ENCODE results near the gene GRM5.
A peak's percentile ranks its signal among the peaks of the same experiment; 100 is the strongest.
"Not testable (repeated sequence)": the region's sequence is repeated elsewhere in the genome, so short reads cannot be mapped to it uniquely, and the experiment has no call there.

Gene GRM5

GRCh38 chr11:89065651-89066201, at the start of gene GRM5:
Gene GRM5 (minus strand): TSS chr11:89065982. CDS start chr11:89047872, 18,110 bp downstream.
- peak in 1 of 2 experiments; percentile 56 for DNase-seq

- peak; percentile 6 to 39 for DNase-seq
Observed at GRCh38 chr11:89097956-89098355, 32.2 kb upstream of the GRM5 start.

- DNase-seq: not testable (repeated sequence)
Observed at GRCh38 chr11:89093806-89094205, 28.0 kb upstream of the GRM5 start.

- not testable (repeated sequence) for DNase-seq
Observed at GRCh38 chr11:89084951-89085350, 19.2 kb upstream of the GRM5 start.

- DNase-seq: not testable (repeated sequence)
Observed at GRCh38 chr11:89070911-89071310, 5.1 kb upstream of the GRM5 start.

GRCh38 chr11:89067264-89067663, 1.5 kb upstream of the GRM5 start:
- no peak for DNase-seq

GRCh38 chr11:89065066-89065465, 716 bp downstream of the GRM5 start:
- DNase-seq: peak in 1 of 2 experiments; percentile 36

GRCh38 chr11:89063481-89063951, 2.3 kb downstream of the GRM5 start:
- peak; percentile 37 to 79 for DNase-seq

- peak; percentile 62 to 65 for DNase-seq
Observed at GRCh38 chr11:89062771-89063298, 2.9 kb downstream of the GRM5 start.

GRCh38 chr11:89061839-89062238, 3.9 kb downstream of the GRM5 start:
- not testable (repeated sequence) for DNase-seq

GRCh38 chr11:89057406-89057805, 8.4 kb downstream of the GRM5 start:
- DNase-seq: not testable (repeated sequence)

- no peak for DNase-seq
Observed at GRCh38 chr11:89052220-89052619, 13.6 kb downstream of the GRM5 start.

GRCh38 chr11:89047159-89047558, 18.6 kb downstream of the GRM5 start:
- not testable (repeated sequence) for DNase-seq

GRCh38 chr11:89043861-89044588, 21.8 kb downstream of the GRM5 start:
- not testable (repeated sequence) for DNase-seq

GRCh38 chr11:89029671-89030070, 36.1 kb downstream of the GRM5 start:
- not testable (repeated sequence) for DNase-seq

GRCh38 chr11:89021339-89021738, 44.4 kb downstream of the GRM5 start:
- no peak for DNase-seq

- DNase-seq: peak in 1 of 2 experiments; percentile 16
Observed at GRCh38 chr11:89019827-89020547, 45.8 kb downstream of the GRM5 start.

GRCh38 chr11:89016214-89016613, 49.6 kb downstream of the GRM5 start:
- DNase-seq: no peak

GRCh38 chr11:89015614-89016013, 50.2 kb downstream of the GRM5 start:
- no peak for DNase-seq

GRCh38 chr11:89000852-89001251, 64.9 kb downstream of the GRM5 start:
- peak; percentile 91 to 92 for DNase-seq

GRCh38 chr11:88979641-88980040, 86.1 kb downstream of the GRM5 start:
- no peak for DNase-seq

GRCh38 chr11:88978992-88979391, 86.8 kb downstream of the GRM5 start:
- DNase-seq: not testable (repeated sequence)

GRCh38 chr11:88975441-88975840, 90.3 kb downstream of the GRM5 start:
- DNase-seq: not testable (repeated sequence)

All from NCI-H526 (cell line).